ENCODE data around the gene AK9.

DNA sequence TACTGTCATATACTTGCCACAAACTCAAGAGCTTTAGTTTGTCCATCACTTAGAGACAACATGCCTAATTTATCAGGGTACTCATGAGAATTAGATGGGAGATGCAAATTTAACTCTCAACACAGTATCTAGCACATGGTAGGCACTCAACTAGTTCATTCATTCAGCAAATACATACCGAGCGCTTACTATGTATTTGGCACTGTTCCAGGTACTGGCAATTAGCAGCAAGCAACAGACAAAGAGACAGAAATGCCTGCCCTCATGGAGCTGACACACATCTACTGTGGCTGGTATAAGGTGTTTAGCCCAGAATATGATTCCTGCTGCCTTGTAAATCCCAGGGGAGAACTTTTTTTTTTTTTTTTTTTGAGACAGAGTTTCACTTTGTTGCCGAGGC, 240.2 kb downstream of the AK9 start:
- no peak for TF ChIP-seq CTCF (IDR thresholded peaks at IDR 0.05)
- TF ChIP-seq, protein P1, sequence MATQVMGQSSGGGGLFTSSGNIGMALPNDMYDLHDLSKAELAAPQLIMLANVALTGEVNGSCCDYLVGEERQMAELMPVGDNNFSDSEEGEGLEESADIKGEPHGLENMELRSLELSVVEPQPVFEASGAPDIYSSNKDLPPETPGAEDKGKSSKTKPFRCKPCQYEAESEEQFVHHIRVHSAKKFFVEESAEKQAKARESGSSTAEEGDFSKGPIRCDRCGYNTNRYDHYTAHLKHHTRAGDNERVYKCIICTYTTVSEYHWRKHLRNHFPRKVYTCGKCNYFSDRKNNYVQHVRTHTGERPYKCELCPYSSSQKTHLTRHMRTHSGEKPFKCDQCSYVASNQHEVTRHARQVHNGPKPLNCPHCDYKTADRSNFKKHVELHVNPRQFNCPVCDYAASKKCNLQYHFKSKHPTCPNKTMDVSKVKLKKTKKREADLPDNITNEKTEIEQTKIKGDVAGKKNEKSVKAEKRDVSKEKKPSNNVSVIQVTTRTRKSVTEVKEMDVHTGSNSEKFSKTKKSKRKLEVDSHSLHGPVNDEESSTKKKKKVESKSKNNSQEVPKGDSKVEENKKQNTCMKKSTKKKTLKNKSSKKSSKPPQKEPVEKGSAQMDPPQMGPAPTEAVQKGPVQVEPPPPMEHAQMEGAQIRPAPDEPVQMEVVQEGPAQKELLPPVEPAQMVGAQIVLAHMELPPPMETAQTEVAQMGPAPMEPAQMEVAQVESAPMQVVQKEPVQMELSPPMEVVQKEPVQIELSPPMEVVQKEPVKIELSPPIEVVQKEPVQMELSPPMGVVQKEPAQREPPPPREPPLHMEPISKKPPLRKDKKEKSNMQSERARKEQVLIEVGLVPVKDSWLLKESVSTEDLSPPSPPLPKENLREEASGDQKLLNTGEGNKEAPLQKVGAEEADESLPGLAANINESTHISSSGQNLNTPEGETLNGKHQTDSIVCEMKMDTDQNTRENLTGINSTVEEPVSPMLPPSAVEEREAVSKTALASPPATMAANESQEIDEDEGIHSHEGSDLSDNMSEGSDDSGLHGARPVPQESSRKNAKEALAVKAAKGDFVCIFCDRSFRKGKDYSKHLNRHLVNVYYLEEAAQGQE (IDR thresholded peaks at IDR 0.05; ENCODE audit: insufficient read depth in 1 of 2, low read depth in 2 of 2, low read length in 1 of 2): no peak
